IPS DF 6.9 (cell line): ENCODE results near the gene ZDHHC1.
A peak's percentile ranks its signal among the peaks of the same experiment; 100 is the strongest.

Experiments used
- DNase-seq: peaks from one replicate; pipeline ENCODE4 v3.0.0-alpha.2; 2013; ENCODE audit warnings: low read depth, low spot score
- H3K27ac ChIP-seq: one replicate; pipeline ENCODE4 v1.5.1; 2013; ENCODE audit warnings: low read length, control low read depth
- H3K27me3 ChIP-seq: 2 replicates; pipeline ENCODE4 v1.6.1; 2013; ENCODE audit warnings: mild to moderate bottlenecking, low read length; ENCODE audit not compliant: control insufficient read depth, insufficient read depth
- H3K36me3 ChIP-seq: 2 replicates; pipeline ENCODE4 v1.6.1; 2013; ENCODE audit warnings: low read length; ENCODE audit not compliant: control insufficient read depth, insufficient read depth
- H3K4me1 ChIP-seq: 2 replicates; pipeline ENCODE4 v1.6.1; 2013; ENCODE audit warnings: low read length; ENCODE audit not compliant: control insufficient read depth, insufficient read depth
- H3K4me3 ChIP-seq: 2 replicates; pipeline ENCODE4 v1.5.1; 2013; ENCODE audit warnings: mild to moderate bottlenecking, low read length
- H3K9me3 ChIP-seq: 2 replicates; pipeline ENCODE4 v1.6.1; 2013; ENCODE audit warnings: low read length, inconsistent platforms; ENCODE audit not compliant: control insufficient read depth, insufficient read depth
- WGBS: extraction: QIAGEN DNeasy Blood & Tissue Kit; methylation state at CpG from one replicate; pipeline ENCODE4 v1.1.7; 2013; ENCODE audit warnings: mixed read lengths, missing lambda C conversion rate; ENCODE audit not compliant: insufficient read length, insufficient coverage; 5-methylcytosine and 5-hydroxymethylcytosine counted together

ZDHHC1 gene

DNA sequence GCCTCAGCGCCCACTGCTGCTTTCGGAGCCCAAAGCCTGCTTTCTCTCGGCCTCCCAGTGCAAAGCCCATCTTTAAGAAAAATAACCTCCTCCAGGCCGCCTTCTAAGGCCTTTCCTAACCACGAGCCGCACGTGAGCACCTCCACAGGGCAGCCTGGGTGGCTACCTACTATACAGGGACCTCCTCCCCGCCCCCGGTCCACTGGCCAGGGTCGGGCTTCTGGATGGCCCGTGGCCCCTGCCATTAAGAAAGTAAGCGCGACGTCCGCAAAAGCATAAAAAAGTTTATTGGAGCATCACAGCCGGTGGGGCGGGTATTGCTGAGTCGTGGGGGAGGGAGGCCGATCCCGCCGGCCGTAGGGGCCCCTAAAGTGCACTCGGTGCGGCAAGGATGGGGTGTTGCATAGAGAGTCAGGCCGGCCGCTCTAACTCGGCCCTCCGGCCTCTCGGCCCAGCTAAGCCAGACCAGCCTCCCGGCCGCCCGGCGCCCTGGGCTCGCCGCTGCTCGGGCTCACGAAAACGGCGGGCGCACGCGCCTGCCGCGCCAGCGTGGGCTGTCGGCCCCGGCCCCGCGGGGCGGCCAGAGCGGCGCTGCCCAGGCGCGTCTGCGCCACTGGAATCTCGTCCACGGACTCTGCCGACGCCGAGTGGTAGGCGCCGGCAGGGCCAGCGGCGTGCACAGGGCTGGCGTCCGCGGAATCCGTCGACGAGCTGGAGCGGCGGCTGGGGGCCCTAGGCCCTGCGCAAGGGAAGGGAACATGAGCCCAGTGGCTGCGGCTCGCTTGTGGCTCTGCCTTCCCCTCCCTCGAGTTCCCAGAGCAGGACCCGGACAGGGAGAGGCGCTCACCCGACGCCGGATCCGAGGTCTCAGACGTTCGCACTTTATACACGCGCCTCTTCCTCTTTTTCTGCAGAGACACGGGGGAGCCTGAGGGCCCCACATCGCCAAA lies 21.8 kb downstream of the ZDHHC1 start:
- Histone ChIP-seq H3K36me3 (no peaks in the 10 kb centered on the region), H3K4me3 (peak overlapping the region; percentile 3; the same call in 1 of the 2 replicates), H3K4me1 (peaks cover 13% of the 10 kb centered on the region), H3K9me3 (no peaks in the 10 kb centered on the region), H3K27me3 (peaks cover 29% of the 10 kb centered on the region), H3K27ac (no peak overlapping the region)
- DNase-seq = no peak
- no CpG with 5 or more reads among the region's 88 CpGs for WGBS

- no peak for DNase-seq
- H3K4me3 ChIP-seq = peak overlapping the region; percentile 0; the same call in 1 of the 2 replicates
- no peaks in the 10 kb centered on the region for H3K9me3 ChIP-seq
- peaks cover 29% of the 10 kb centered on the region for H3K27me3 ChIP-seq
- no CpG with 5 or more reads among the region's 20 CpGs for WGBS
- no peaks in the 10 kb centered on the region for H3K36me3 ChIP-seq
- no peak overlapping the region for H3K27ac ChIP-seq
- H3K4me1 ChIP-seq = peaks cover 10% of the 10 kb centered on the region
Measured at GRCh38 chr16:67393788-67394154, 22.5 kb downstream of the ZDHHC1 start.

- Histone ChIP-seq H3K36me3 (no peaks in the 10 kb centered on the region), H3K4me3 (peak within 1 kb of the TSS; percentile 20; the same call in 1 of the 2 replicates), H3K4me1 (peaks cover 10% of the 10 kb centered on the region), H3K9me3 (no peaks in the 10 kb centered on the region), H3K27me3 (peaks cover 29% of the 10 kb centered on the region), H3K27ac (no peak within 1 kb of the TSS)
- DNase-seq = no peak
- whole genome bisulfite sequencing = no CpG with 5 or more reads among the region's 56 CpGs
Measured at GRCh38 chr16:67393111-67393787, 23.0 kb downstream of the ZDHHC1 start, which contains the start of gene TPPP3. Gene TPPP3 (minus strand): TSS chr16:67393498. CDS start chr16:67391111, 2,387 bp downstream.

- Histone ChIP-seq H3K4me1 (peaks cover 10% of the 10 kb centered on the region), H3K27ac (no peak overlapping the region), H3K27me3 (peaks cover 29% of the 10 kb centered on the region), H3K4me3 (no peak overlapping the region), H3K9me3 (no peaks in the 10 kb centered on the region), H3K36me3 (no peaks in the 10 kb centered on the region)
- no CpG with 5 or more reads among the region's 18 CpGs for WGBS
- no peak for DNase-seq
Measured at GRCh38 chr16:67392301-67393059, 23.8 kb downstream of the ZDHHC1 start.

DNA sequence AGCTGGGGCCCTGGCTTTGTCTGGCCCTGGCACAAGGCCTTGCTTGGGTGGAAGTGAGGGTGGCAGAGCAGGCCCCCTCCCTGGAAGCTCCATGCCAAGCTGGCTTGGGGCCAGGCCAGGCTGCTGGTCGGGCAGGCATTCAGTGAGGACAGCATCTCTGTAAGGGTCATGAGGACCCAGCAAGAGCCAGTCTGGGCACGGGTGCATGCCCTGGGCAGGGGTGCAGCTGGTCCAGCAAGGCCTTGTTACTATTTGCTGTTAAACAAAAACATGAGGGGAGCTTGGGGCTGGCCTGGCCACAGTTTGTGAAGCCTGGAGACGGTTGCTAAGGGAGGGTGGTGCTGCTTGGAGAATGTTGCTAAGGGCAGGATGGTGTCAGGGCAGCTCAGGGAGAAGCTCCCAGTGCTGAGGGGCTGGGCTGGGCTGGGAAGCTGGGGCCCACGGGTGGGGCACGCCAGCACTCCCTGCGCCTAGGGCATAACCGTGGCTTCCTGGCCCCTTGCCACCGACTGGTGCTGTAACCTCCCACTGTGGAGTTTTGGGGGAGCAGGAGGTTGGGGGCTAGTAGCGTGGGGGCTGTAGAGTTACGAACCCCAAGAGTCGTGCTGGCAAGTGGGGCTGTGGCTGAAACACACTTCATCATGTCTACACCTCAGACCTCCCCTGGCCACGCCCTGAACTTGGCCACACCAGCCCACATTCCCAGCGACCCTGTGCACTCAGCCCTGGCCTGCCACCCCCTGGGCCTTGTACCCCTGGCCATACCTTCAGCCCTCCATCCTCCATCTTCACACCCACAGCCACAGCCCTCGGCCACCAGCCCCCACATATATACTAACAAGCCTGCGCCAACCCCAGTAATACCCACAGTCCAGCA lies 24.6 kb downstream of the ZDHHC1 start:
- H3K27ac ChIP-seq = no peak overlapping the region
- no CpG with 5 or more reads among the region's 15 CpGs for WGBS
- DNase-seq = no peak
- no peaks in the 10 kb centered on the region for H3K36me3 ChIP-seq
- H3K9me3 ChIP-seq = no peaks in the 10 kb centered on the region
- H3K4me1 ChIP-seq = peaks cover 10% of the 10 kb centered on the region
- H3K4me3 ChIP-seq = no peak overlapping the region
- peaks cover 29% of the 10 kb centered on the region for H3K27me3 ChIP-seq

GRCh38 chr16:67390816-67391423 lies 25.4 kb downstream of the ZDHHC1 start:
- Histone ChIP-seq H3K36me3 (no peaks in the 10 kb centered on the region), H3K9me3 (no peaks in the 10 kb centered on the region), H3K27ac (no peak overlapping the region), H3K4me3 (no peak overlapping the region), H3K27me3 (peaks cover 29% of the 10 kb centered on the region), H3K4me1 (peaks cover 8% of the 10 kb centered on the region)
- no peak for DNase-seq
- WGBS = no CpG with 5 or more reads among the region's 11 CpGs

DNA sequence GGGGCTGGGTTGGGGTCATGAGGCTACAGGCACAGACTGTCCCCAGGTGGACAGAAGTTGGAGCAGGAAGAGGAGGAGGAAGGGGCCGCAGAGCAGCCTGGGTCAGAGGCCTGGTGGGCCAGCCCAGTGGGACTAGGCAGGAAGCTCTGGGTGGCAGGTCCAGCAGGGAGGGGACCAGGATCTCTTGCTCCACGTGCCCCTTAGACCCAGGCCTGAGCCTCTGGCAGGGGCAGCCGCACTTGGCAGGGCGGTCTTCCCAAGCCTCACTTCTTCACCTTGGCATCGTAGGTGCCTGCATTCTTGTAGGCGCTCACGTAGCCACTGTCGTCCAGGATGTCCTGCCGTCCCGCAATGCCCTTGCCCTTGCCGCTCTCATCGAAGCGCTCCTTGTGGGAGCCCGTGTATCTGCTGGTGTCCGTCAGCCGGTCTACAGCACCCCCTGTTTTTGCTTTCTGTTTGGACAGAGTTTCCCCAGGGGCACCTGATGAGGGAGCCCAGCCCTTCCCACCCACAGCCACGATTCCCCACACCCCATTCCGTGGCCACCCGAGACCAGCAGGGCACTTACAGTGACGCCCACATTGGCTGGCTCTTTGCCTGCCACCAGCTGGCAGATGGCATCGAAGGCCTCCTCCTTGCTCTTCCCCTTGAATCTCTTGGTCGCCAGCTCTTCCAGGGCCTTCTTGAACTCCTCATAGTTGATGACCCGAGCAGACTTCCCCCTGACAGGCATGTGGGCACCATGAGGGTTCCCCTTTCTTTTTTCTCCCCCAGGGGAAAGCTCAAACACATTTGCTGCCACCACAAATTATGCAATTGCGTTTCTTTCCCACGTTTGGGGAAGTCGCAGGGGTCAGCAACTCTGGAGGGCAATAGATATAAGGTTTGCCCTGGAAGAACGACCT lies 26.1 kb downstream of the ZDHHC1 start:
- H3K4me3 ChIP-seq = no peak overlapping the region
- no CpG with 5 or more reads among the region's 27 CpGs for WGBS
- no peaks in the 10 kb centered on the region for H3K36me3 ChIP-seq
- DNase-seq = no peak
- peaks cover 24% of the 10 kb centered on the region for H3K27me3 ChIP-seq
- H3K27ac ChIP-seq = no peak overlapping the region
- peaks cover 4% of the 10 kb centered on the region for H3K4me1 ChIP-seq
- H3K9me3 ChIP-seq = no peaks in the 10 kb centered on the region

GRCh38 chr16:67388591-67388990 lies 27.7 kb downstream of the ZDHHC1 start:
- Histone ChIP-seq H3K4me1 (peaks cover 4% of the 10 kb centered on the region), H3K27ac (no peak overlapping the region), H3K4me3 (no peak overlapping the region), H3K9me3 (no peaks in the 10 kb centered on the region), H3K27me3 (peaks cover 9% of the 10 kb centered on the region; the same call in 1 of the 2 replicates), H3K36me3 (no peaks in the 10 kb centered on the region)
- DNase-seq = no peak
- WGBS = no CpG with 5 or more reads among the region's 2 CpGs

DNA sequence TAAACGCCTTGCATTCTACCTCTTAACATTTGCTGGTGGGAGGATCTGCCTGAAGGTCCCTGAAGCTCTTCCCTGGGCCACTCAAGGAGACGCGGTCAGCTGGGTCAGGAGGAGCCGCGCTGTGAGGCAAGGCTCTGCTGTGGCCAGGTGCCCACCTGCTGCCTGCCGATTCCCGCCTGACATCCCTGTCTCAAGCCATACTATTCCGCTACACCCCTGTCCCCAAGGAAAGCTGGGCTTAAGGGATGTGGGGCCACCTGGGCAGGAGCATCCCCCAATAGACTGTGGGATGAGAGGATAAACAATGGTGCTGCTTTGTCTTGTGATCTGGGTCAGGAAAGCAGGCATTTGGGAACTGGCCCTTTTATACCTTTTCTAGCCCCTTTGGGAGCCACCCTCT lies 28.1 kb downstream of the ZDHHC1 start:
- Histone ChIP-seq H3K4me3 (no peak overlapping the region), H3K4me1 (peaks cover 4% of the 10 kb centered on the region), H3K27ac (no peak overlapping the region), H3K9me3 (no peaks in the 10 kb centered on the region), H3K27me3 (peaks cover 8% of the 10 kb centered on the region; the same call in 1 of the 2 replicates), H3K36me3 (no peaks in the 10 kb centered on the region)
- no peak for DNase-seq
- WGBS = no CpG with 5 or more reads among the region's 8 CpGs
